Suppressor macrophage (primary cell): ENCODE results near the gene SEMA4B.
A peak's percentile ranks its signal among the peaks of the same experiment; 100 is the strongest.

ENCODE experiments used
- DNase-seq, 4 experiments: peaks; one replicate each; pipeline ENCODE4 v3.0.0-alpha.2; 2020 to 2022

Gene SEMA4B

DNA sequence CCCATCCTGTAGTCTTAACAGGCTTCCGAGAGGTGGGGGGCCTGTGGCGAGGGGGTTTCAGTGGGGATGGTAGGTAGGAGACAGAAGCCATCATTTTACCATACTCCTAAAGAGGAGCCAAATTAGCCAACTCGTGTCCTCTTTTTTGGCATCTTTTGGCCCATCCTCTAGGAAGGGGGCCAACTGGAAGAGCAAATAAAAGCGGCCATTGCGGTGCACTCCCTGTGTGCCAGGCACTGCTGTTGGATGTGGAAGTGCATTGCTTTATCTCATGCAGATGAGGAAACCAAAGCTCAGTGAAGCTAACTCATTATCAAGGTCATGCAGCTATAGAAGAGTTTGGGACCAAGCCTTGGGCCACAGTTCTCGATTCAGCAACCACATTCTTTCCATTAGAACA lies 6.1 kb downstream of the SEMA4B start:
- no peak for DNase-seq

DNA sequence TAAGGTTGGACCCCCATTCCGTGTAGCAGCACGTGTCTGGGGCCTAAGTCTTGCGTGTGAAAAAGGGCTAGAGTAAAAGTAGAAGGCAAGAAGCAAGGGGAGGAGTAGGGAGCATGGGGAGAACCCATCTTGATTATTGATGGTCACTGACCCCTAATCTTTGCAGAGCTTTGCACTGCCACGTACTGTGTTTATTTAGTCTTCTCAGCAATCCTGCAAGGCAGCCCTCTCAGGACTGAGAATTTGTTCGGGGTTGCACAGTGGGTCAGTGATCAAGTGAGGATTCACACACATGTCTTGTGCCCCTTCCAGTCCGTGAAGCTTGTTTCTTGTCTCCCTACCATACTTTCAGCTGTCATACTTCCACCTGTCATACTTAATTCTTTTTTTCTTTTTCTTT lies 7.2 kb downstream of the SEMA4B start:
- no peak for DNase-seq

DNA sequence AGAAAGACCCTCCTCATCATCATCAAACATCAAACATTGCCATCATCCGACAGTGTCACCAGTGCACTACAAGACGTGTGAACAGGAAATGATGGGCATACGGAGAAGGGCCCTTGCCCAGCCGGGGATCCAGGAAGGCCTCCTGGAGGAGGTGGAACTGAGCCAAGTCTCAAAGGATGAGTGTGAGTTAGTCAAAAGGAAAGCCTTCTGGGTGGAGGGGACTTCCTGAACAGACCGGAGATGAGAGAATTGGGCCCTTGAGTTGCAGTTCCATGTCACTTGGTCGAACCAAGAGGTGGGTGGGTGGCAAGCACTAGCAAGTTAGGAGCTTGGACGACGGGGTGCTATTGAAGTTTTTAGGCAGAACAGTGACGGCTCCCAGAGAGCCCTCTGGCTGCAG lies 8.5 kb downstream of the SEMA4B start:
- peak in 1 of 4 experiments; percentile 44 for DNase-seq

DNA sequence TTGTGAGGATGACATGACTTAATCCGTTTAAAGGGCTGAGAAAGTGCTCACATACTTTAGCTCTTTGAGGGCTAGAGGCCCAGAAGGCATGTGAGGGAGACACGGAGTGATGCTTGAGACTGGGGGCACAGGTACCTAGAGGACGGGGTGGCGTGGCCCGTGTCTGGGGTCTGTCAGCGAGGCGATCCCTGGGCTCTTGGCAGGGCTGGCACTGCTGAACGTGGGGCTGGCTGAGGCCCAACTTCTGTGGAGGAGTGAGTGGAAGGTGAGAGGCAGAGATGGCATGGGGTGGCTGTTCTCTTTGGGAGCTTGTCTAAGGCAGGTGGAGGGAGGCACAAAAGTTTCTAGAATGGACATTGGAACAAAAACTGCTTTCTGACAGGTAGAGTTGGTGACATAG lies 9.5 kb downstream of the SEMA4B start:
- DNase-seq = no peak

DNA sequence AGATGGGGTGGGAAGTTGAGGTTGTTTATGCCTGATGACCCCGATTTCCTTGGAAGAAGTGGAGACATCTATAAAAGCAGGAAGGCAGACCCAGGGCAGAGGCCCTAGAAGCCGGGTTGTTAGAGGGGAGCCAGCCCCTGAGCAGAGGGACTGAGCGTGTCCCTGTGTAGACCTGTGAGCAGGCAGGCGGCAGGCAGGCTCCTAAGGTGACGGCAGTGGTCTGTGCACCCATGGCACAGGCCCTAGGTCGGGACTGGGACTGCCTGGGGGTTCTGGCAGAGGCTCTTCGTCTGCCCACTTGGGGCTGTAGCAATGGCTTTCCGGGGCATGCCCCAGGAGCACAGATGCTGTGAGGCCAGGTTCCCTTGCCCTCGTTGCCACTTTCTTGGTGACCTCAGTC lies 9.9 kb downstream of the SEMA4B start:
- no peak for DNase-seq

DNA sequence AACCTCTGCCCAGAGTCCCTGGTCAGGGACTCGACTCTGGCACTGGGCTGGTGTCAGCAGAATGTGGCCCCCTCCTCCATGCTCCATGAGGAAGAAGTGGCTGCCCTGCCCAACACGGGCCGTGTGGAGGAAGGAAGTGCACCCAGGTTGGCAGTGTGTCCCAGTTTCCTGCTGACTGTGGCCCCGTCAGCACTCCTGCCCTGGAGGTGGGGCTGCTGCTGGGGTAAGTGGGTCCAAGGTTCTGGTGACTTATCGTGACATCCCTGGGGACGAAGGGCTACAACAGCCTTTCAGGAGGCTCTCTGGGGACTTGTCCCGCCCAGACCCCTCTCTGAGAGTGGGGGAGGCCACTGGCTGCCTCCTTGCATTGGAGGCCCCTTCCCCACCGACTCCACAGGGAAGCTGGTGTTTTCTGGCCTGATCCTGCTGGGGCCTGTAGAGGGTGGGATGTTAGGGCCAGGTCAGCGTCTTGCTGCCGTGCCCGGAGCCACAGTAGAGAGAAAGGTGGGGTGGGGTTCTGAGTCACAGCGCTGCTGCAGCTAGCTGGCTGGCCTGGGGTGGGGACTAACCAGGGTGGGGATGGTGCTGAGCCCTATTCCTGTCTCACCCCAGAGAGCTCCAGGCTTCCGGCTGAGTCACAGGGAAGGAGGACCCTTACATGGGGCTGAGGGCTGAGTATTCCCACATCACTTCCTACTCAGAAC lies 10.5 kb downstream of the SEMA4B start:
- DNase-seq = peak in 3 of 4 experiments; percentile 40 to 54 (median 41)

DNA sequence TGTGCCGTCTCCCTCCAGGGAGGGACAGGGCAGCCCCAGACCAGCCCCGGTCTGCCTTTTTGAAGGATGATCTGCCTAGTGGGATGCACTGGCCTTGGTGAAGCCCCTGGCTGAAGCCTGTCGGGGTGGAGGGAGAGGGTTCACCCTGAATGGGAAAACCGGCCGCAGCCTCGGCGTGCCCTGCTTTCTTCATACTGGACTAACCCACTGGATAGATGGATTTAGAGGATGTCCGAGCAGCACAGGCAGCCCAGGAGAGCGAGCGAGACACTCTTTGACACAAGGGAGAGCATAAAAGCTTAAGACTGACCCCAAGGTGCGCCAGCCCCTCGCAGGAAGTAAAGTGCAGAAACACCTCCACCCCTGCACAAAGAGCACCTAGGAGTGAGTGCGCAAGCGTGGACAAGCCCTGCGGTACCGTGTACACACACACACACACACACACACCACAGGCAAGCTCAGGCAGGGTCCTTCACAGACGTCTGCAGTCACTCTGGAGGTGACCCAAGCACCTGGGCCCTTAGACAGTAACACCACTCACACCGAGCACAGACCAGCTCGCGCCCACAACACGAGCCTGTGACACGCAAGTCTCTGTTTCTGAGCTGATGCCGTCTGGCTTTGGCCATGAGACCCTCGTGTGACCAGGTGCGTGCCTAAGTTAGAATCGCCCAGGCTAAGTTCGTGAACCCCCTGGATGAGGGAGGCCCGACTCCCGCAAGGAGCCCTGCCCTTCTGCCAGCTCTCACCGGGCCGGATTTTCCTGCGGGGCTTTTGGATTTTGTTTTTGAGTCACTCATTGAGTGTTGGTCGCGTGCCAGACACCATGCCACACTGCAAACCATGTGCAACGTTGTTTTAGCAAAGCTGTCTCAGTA lies 11.3 kb downstream of the SEMA4B start:
- DNase-seq = no peak

DNA sequence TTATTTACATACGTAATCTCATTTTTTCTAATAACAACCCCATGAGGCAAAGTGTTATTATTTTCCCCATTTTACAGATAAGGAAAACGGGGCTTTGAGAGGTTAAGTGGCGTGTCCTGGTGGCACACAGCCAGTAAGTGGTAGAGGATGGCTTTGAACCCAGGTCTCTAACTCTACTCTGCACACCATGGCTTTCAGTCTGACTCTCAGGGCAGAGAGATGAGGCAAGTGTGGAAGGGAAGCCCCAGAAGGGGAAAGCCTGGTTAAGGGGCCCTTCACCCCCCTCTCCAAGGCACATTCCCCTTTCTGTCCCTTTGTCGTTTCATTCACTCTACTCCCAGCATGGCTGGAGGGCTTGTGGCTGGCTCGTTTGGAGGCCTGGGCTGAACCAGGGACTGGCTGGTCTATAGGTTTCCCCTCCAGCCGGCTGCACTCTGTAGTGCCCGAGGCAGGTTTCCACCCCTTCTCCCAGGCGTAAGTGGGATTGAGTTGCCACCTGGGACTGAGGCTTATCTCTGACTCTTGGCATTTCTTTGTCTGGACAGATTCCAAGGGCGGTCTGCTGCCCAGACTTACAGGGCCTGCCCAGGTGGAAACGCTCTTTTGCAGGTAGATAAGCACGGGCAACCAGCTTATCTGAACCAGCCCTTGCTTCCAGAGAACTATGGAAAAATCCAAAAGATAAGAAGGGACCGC lies 12.1 kb downstream of the SEMA4B start:
- DNase-seq = no peak

DNA sequence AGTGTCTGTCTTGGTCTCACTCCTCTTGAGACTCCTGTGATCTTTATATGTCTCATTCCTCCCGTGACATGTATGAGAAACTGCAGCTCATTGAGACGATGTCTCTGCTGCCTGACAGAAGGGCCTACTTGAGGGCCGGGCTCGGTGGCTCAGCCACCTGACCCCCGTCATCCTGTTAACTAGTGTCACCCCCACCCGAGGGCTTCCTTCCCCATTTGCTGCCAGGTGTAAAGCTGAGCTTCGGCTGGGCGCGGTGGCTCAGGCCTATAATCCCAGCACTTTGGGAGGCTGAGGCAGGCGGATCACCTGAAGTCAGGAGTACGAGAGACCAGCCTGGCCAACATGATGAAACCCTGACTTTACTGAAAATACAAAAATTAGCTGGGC lies 12.7 kb downstream of the SEMA4B start:
- no peak for DNase-seq

DNA sequence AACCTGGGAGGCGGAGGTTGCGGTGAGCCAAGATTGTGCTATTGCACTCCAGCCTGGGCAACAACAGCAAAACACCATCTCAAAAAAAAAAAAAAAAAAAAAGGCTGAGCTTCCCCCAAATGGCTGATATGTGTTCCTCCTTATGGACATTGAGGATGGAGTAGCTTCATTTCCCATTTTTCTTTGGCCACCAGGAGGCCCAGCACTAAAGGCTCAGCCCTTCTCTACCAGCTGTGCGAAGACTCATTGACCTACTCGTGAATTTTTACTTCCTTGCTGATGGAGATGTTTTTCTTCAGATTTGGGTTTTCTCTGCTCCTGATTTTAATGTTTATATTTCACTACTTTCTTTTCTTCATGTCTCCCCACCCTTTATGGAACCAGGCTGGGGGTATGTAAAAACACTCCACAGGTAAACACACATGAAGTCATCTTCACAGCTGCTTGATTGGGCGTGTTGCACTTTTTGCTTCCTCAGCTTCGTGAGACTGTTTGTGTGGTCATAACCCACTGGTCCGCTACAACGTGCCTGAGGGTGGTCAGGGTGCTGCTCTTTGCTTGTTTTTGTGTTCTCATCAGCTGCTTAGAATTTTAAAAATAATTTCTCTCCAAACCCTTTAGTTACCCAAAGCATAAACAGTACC lies 13.5 kb downstream of the SEMA4B start:
- peak; percentile 71 to 79 (median 75) for DNase-seq

DNA sequence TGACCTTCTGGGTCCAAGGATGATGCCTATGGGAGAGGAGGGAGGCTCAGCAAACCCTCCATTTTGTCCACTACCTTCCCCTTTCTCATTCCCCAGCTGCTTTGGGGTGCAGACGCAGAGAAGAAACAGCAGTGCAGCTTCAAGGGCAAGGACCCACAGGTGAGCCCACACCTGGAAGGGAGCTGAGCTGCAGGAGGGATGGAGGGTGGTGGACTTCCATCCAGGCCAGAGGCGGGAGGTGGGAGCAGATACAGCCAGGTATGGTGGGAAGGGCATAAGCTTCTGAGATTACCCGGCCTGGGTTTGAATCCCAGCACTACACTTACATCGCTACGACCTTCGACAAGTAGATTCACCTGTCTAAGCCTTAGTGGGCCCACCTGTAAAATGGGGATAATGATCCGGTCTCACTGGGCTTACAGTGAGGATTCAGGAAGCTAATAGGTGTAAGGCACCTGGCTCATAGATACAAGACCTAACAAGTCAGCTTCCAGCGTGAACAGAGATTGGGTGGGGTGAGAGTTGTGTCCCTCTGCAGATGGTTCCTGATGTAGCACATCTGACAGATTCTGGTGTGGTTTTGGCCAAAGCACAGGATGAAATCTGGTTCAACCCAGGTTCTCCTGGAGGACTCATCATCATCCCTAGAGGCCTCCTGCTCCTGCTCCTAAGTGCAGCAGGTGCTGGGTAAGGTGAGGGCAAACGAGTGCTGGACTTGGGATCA lies 16.7 kb downstream of the SEMA4B start:
- no peak for DNase-seq

DNA sequence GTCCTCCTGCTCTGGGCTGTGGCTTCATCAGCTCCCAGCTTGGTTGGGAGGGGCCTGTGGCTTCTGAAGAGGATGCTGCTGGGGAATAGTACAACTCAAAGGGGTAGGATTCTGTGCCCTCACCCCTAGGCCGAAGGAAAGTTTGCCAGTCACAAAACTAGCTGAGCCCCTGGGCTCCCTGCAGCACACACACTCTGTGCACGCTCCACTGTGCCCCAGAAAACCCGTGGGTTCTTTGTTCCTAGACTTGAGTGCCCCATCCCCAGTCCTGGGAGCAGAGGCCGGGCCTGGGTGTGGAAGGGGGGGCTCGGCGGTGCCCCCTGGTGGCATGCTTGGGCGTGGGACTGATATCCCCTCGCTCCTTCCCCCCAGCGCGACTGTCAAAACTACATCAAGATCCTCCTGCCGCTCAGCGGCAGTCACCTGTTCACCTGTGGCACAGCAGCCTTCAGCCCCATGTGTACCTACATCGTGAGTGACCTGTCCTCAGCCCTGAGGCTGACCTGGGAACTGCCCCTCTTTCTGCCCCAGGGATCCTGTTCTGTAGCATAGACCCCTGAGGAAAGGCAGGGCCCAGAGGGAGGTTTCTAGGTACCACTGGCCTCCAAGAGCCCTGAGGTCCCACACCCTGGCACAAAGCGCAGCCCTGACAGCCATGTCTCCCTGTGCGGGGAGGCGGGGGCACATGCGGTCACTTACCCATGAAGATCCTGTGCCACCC lies 18.5 kb downstream of the SEMA4B start:
- DNase-seq = peak; percentile 44 to 78 (median 58)

DNA sequence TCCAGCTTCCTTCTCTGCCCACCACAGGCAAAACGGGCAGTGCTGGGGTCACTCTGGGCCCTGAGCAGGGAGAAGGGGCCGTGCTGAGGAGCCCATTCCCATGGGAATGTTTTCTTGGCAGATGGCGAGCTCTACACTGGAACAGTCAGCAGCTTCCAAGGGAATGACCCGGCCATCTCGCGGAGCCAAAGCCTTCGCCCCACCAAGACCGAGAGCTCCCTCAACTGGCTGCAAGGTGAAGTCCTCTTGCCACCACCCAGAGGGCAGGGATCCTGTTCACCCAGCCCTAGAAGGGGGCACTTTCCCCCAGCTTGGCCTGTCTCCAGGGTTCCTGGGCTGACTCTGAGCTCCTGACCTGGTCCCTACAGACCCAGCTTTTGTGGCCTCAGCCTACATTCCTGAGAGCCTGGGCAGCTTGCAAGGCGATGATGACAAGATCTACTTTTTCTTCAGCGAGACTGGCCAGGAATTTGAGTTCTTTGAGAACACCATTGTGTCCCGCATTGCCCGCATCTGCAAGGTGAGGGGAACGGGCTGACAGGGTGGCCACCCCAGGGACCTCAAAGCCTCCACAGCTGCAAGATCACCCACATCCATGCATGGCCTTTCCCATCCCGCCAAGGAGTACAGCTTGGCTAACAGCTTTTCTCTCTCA lies 20.2 kb downstream of the SEMA4B start:
- DNase-seq = peak; percentile 67 to 85 (median 79)

DNA sequence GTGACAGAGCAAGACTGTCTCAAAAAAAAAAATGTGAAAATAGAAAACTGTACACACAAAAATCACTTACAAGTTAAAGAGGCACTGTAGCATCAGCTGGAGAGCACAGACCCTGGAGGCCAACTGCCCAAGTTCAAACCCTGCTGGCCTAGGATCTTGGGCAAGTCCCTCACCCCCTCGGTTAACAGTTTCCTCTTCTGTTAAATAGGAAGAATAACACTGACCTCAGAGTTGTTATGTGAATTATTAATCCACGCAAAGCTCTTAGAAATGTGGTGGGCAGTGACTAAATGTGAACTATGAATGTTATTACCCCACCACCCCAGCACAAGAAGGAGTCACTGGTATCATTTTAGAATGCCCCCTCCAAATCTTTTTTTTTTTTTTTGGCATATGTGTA lies 21.4 kb downstream of the SEMA4B start:
- DNase-seq = peak in 2 of 4 experiments; percentile 23 to 30

DNA sequence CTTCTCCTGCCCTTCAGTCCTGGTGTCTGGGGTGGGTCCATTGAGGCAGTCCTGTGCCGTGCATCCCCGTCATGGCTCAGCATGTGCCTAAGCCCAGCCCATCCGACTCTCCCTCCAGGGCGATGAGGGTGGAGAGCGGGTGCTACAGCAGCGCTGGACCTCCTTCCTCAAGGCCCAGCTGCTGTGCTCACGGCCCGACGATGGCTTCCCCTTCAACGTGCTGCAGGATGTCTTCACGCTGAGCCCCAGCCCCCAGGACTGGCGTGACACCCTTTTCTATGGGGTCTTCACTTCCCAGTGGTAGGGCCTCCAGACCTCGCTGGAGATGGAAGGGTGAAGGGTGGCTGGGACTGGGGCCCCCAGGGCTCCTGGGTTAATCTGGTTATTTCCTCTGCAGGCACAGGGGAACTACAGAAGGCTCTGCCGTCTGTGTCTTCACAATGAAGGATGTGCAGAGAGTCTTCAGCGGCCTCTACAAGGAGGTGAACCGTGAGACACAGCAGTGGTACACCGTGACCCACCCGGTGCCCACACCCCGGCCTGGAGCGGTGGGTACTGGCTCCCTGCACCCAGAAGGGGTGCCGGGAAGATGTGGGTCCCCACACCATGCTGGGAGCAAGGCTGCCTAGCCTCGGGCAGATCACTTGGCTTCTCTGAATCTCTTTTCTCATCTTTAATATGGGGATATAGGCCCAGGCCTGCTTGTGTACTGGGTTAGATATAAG lies 22.5 kb downstream of the SEMA4B start:
- no peak for DNase-seq

DNA sequence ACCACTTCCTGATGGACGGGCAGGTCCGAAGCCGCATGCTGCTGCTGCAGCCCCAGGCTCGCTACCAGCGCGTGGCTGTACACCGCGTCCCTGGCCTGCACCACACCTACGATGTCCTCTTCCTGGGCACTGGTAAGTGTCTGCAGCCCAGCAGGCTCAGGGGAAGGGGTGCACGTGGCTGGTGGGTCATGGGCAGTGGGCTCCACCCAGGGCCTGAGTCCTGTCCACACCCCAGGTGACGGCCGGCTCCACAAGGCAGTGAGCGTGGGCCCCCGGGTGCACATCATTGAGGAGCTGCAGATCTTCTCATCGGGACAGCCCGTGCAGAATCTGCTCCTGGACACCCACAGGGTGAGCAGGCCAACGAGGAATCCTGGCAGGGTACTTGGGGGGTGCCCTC lies 23.9 kb downstream of the SEMA4B start:
- DNase-seq = no peak

DNA sequence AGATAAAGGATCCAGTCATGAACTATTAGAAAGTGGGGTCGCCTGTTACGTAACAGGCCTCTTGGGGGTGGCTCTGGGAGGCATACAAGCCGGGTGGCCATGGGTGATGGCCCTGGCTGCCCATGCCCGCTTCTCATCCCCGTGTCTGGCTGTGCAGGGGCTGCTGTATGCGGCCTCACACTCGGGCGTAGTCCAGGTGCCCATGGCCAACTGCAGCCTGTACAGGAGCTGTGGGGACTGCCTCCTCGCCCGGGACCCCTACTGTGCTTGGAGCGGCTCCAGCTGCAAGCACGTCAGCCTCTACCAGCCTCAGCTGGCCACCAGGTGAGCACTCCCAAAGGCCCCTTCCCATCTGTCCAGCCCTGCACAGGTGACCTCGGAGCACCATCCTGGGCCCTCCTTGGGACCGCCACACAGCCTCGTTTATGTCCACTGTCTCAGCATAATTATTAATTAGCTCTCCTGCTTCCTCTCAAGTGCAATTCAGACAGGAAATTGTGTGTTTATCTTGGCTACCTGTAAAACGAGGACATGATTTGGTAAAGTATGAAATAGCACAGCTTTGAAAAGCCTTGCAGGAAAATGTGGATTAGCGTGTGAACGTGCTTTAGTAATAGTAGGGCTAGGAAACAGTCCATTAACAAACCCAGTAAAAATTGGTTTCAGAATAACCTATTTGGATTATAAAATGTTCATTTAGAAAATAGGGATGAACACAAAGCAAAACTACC lies 24.5 kb downstream of the SEMA4B start:
- no peak for DNase-seq

DNA sequence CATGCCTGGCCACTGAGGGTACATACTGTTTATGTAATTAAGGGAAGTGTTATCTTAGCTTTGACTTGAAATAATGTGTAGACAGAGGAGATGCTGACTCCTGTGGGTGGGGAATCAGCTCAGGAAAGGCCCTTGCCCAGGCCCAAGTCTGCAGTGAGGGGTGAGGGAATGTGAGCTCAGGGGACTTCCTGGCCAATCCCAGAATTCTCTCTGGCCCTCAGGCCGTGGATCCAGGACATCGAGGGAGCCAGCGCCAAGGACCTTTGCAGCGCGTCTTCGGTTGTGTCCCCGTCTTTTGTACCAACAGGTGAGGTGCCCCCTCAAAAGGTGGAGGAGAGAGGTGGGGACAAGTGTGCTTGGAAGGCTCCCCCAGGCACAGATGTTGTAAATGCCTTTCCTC lies 26.2 kb downstream of the SEMA4B start:
- DNase-seq = no peak
